Measurements from ENCODE around the gene TAF3. TPM values are rescaled to one million over a fixed set of nuclear protein-coding genes. Genes with fewer than 3 reads are reported as not detected.

TAF3 gene
- polyA plus RNA-seq, 1 donor (not counting 4 experiments of a cell fraction or from before 2014, with no cell fraction given): 2.0 TPM

DNA sequence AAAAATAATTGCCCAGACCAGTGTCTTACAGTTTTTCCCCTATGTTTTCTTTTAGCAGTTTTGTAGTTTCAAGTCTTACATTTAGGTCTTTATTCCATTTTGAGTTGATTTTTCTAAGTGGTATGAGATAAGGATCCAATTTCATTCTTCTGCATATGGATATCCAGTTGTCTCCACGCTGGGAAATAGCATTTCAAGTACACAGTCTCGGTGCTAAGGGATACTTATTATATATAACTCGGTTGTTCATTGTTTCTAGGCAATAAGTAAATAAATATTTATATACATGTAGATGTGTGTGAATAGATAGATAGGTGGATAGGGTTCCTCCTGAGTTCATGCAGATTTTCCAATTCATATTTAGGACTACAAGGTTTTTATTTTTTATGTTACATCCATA is 16.0 kb downstream of the TAF3 start:
- dilution Hi-C loops (cut with MboI; ENCODE audit: extremely low pct_ligation_motif_present, low sequenced_read_pairs): no loop called here

DNA sequence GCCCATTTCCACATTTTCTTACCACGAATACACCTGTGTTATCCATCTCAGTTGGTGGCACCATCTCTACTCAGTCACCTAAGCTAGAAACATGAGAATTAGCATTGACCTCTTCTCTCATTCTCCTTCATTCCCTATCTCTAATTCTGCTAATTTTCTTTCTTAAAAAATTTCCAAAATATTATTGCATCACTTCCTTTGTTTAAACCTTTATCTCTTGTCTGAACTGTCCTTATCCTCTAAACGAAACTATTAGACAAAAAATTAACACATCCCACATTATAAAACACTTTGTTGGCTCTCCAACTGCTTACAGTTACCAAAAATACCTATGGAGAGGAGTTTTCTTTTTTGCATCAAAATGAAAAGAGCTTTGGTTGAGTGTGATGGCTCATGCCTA is 18.3 kb downstream of the TAF3 start:
- dilution Hi-C loops (cut with MboI; ENCODE audit: extremely low pct_ligation_motif_present, low sequenced_read_pairs): no loop called here
- no peaks in the 10 kb centered on the region for H3K9me3 ChIP-seq (ENCODE audit: control insufficient read depth, low read depth, low read length)
- FAIRE-seq (no peak), DNase-seq (ENCODE audit: low read depth, low spot score) (no peak)
- no peak overlapping the region for H3K9ac ChIP-seq (ENCODE audit: control insufficient read depth, extremely low read depth, insufficient read depth, low read length)
- H3K27ac ChIP-seq (ENCODE audit: control insufficient read depth, insufficient read depth, low read length): no peak overlapping the region
- H3K9me1 ChIP-seq (ENCODE audit: control insufficient read depth, extremely low read depth, insufficient read depth, low read length): no peaks in the 10 kb centered on the region
- no peaks in the 10 kb centered on the region for H3K27me3 ChIP-seq (ENCODE audit: control insufficient read depth, extremely low read depth, insufficient read depth, low read length)
- H3K79me2 ChIP-seq (ENCODE audit: control insufficient read depth, insufficient read depth, low read length): peaks cover 23% of the 10 kb centered on the region
- H3K4me1 ChIP-seq (ENCODE audit: control insufficient read depth, extremely low read depth, insufficient read depth, low read length): no peaks in the 10 kb centered on the region
- H2AFZ ChIP-seq (ENCODE audit: control insufficient read depth, low read length): no peak overlapping the region
- no peaks in the 10 kb centered on the region for H4K20me1 ChIP-seq (ENCODE audit: control insufficient read depth, extremely low read depth, insufficient read depth, low read length)
- no peak overlapping the region for H3K4me2 ChIP-seq (ENCODE audit: control insufficient read depth, extremely low read depth, insufficient read depth, low read depth, low read length)
- no peak overlapping the region for H3K4me3 ChIP-seq (ENCODE audit: control insufficient read depth in 2 of 3, extremely low read depth in 1 of 3, insufficient read depth in 2 of 3, low read depth in 1 of 3, low read length in 3 of 3)
- no peaks in the 10 kb centered on the region for H3K36me3 ChIP-seq (ENCODE audit: control insufficient read depth in 2 of 2, extremely low read depth in 1 of 2, insufficient read depth in 2 of 2, low read length in 2 of 2)
- TF ChIP-seq EZH2 (IDR thresholded peaks at IDR 0.05; ENCODE audit: low read length): no peak
- TF ChIP-seq, protein P1, sequence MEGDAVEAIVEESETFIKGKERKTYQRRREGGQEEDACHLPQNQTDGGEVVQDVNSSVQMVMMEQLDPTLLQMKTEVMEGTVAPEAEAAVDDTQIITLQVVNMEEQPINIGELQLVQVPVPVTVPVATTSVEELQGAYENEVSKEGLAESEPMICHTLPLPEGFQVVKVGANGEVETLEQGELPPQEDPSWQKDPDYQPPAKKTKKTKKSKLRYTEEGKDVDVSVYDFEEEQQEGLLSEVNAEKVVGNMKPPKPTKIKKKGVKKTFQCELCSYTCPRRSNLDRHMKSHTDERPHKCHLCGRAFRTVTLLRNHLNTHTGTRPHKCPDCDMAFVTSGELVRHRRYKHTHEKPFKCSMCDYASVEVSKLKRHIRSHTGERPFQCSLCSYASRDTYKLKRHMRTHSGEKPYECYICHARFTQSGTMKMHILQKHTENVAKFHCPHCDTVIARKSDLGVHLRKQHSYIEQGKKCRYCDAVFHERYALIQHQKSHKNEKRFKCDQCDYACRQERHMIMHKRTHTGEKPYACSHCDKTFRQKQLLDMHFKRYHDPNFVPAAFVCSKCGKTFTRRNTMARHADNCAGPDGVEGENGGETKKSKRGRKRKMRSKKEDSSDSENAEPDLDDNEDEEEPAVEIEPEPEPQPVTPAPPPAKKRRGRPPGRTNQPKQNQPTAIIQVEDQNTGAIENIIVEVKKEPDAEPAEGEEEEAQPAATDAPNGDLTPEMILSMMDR (optimal IDR thresholded peaks at IDR 0.05 in 1 of 3, IDR thresholded peaks at IDR 0.05 in 1 of 3, conservative IDR thresholded peaks at IDR 0.05 in 1 of 3; ENCODE audit: extremely low read depth in 1 of 3, insufficient read depth in 2 of 3, low read length in 3 of 3): no peak

More for the DNA sequence above, 16.0 kb downstream of the TAF3 start:
- no peaks in the 10 kb centered on the region for H3K36me3 ChIP-seq (ENCODE audit: control insufficient read depth in 2 of 2, extremely low read depth in 1 of 2, insufficient read depth in 2 of 2, low read length in 2 of 2)
- no peak overlapping the region for H2AFZ ChIP-seq (ENCODE audit: control insufficient read depth, low read length)
- H3K79me2 ChIP-seq (ENCODE audit: control insufficient read depth, insufficient read depth, low read length): peaks cover 30% of the 10 kb centered on the region
- H3K9me3 ChIP-seq (ENCODE audit: control insufficient read depth, low read depth, low read length): no peaks in the 10 kb centered on the region
- no peak overlapping the region for H3K27ac ChIP-seq (ENCODE audit: control insufficient read depth, insufficient read depth, low read length)
- H3K4me1 ChIP-seq (ENCODE audit: control insufficient read depth, extremely low read depth, insufficient read depth, low read length): no peaks in the 10 kb centered on the region
- H3K4me2 ChIP-seq (ENCODE audit: control insufficient read depth, extremely low read depth, insufficient read depth, low read depth, low read length): no peak overlapping the region
- TF ChIP-seq, protein P1 (optimal IDR thresholded peaks at IDR 0.05 in 1 of 3, IDR thresholded peaks at IDR 0.05 in 1 of 3, conservative IDR thresholded peaks at IDR 0.05 in 1 of 3; ENCODE audit: extremely low read depth in 1 of 3, insufficient read depth in 2 of 3, low read length in 3 of 3): no peak
- TF ChIP-seq EZH2 (IDR thresholded peaks at IDR 0.05; ENCODE audit: low read length): no peak
- DNase-seq (ENCODE audit: low read depth, low spot score): no peak
- H3K9me1 ChIP-seq (ENCODE audit: control insufficient read depth, extremely low read depth, insufficient read depth, low read length): no peaks in the 10 kb centered on the region
- no peaks in the 10 kb centered on the region for H4K20me1 ChIP-seq (ENCODE audit: control insufficient read depth, extremely low read depth, insufficient read depth, low read length)
- H3K27me3 ChIP-seq (ENCODE audit: control insufficient read depth, extremely low read depth, insufficient read depth, low read length): no peaks in the 10 kb centered on the region
- FAIRE-seq: no peak
- H3K9ac ChIP-seq (ENCODE audit: control insufficient read depth, extremely low read depth, insufficient read depth, low read length): no peak overlapping the region
- no peak overlapping the region for H3K4me3 ChIP-seq (ENCODE audit: control insufficient read depth in 2 of 3, extremely low read depth in 1 of 3, insufficient read depth in 2 of 3, low read depth in 1 of 3, low read length in 3 of 3)

All from keratinocyte (primary cell).